Keratinocyte (primary cell): Measurements from ENCODE around the gene SPRR3. TPM values are rescaled to one million over a fixed set of nuclear protein-coding genes. Genes with fewer than 3 reads are reported as not detected.

Experiments used
- DNase-seq: peaks from one replicate; pipeline ENCODE4 v3.0.0-alpha.2; 2011; ENCODE audit warnings: low read depth, missing footprints, low spot score
- FAIRE-seq: peaks from 2 replicates; lab custom pipeline; 2011; peaks lifted over from hg19 to GRCh38; lab: Jason Lieb, UNC
- H2AFZ ChIP-seq: 2 replicates; pipeline ENCODE4 v1.6.0; 2012; ENCODE audit warnings: low read length, control low read depth, inconsistent platforms; ENCODE audit not compliant: control insufficient read depth
- H3K27ac ChIP-seq: 2 replicates; pipeline ENCODE4 v1.5.1; 2011; ENCODE audit warnings: low read length; ENCODE audit not compliant: control insufficient read depth, insufficient read depth
- H3K27me3 ChIP-seq: 3 replicates; pipeline ENCODE4 v1.6.0; 2011; ENCODE audit warnings: low read length; ENCODE audit not compliant: control insufficient read depth, insufficient read depth; ENCODE audit errors: extremely low read depth
- H3K36me3 ChIP-seq, 2 experiments: 2 replicates in 1 of 2; 3 replicates in 1 of 2; pipeline ENCODE4 v1.5.1; 2011; ENCODE audit warnings: low read length in 2 of 2, mild to moderate bottlenecking in 1 of 2; ENCODE audit not compliant: control insufficient read depth in 2 of 2, insufficient read depth in 2 of 2; ENCODE audit errors: extremely low read depth in 1 of 2
- H3K4me1 ChIP-seq: 3 replicates; pipeline ENCODE4 v1.5.1; 2011; ENCODE audit warnings: low read length; ENCODE audit not compliant: control insufficient read depth, insufficient read depth; ENCODE audit errors: extremely low read depth
- H3K4me2 ChIP-seq: 3 replicates; pipeline ENCODE4 v1.6.0; 2011; ENCODE audit warnings: low read depth, low read length; ENCODE audit not compliant: control insufficient read depth, insufficient read depth; ENCODE audit errors: extremely low read depth
- H3K4me3 ChIP-seq, 3 experiments: fragments of 200-600 bp in 1 of 3; sonication (generic) in 1 of 3; 2 replicates in 2 of 3; 3 replicates in 1 of 3; pipeline ENCODE4 v1.5.1; 2011 to 2016; ENCODE audit warnings: low read length in 3 of 3, mild to moderate bottlenecking in 3 of 3, control low read depth in 2 of 3, inconsistent platforms in 1 of 3, low read depth in 1 of 3, mixed read lengths in 1 of 3, mixed run types in 1 of 3, moderate library complexity in 1 of 3; ENCODE audit not compliant: control insufficient read depth in 2 of 3, insufficient read depth in 2 of 3; ENCODE audit errors: extremely low read depth in 1 of 3
- H3K79me2 ChIP-seq: 2 replicates; pipeline ENCODE4 v1.6.0; 2012; ENCODE audit warnings: low read length; ENCODE audit not compliant: control insufficient read depth, insufficient read depth
- H3K9ac ChIP-seq: 3 replicates; pipeline ENCODE4 v1.6.0; 2011; ENCODE audit warnings: low read length; ENCODE audit not compliant: control insufficient read depth, insufficient read depth; ENCODE audit errors: extremely low read depth
- H3K9me1 ChIP-seq: 3 replicates; pipeline ENCODE4 v1.6.0; 2011; ENCODE audit warnings: low read length; ENCODE audit not compliant: control insufficient read depth, insufficient read depth; ENCODE audit errors: extremely low read depth
- H3K9me3 ChIP-seq: 2 replicates; pipeline ENCODE4 v1.5.1; 2012; ENCODE audit warnings: low read depth, low read length; ENCODE audit not compliant: control insufficient read depth
- H4K20me1 ChIP-seq: 3 replicates; pipeline ENCODE4 v1.6.0; 2011; ENCODE audit warnings: low read length; ENCODE audit not compliant: control insufficient read depth, insufficient read depth; ENCODE audit errors: extremely low read depth
- CTCF ChIP-seq, 3 experiments: IDR thresholded peaks in 1 of 3; conservative IDR thresholded peaks in 1 of 3; optimal IDR thresholded peaks in 1 of 3; 2 replicates in 2 of 3; 3 replicates in 1 of 3; pipeline versions ENCODE3 to v1.5.1; 2011; ENCODE audit warnings: low read length in 3 of 3, mild to moderate bottlenecking in 3 of 3, moderate library complexity in 2 of 3, control low read depth in 1 of 3, inconsistent platforms in 1 of 3; ENCODE audit not compliant: insufficient read depth in 2 of 3; ENCODE audit errors: extremely low read depth in 1 of 3
- EZH2 ChIP-seq: IDR thresholded peaks from one replicate; pipeline ENCODE4 v1.6.1; 2012; ENCODE audit warnings: inconsistent platforms, mild to moderate bottlenecking, low read length, moderate library complexity
- dilution Hi-C: fragments of 300-500 bp; cut with MboI; formaldehyde crosslinking; loops from one replicate; pipeline ENCODE4 v1.7.0; 2020; ENCODE audit warnings: low sequenced_read_pairs; ENCODE audit not compliant: extremely low pct_ligation_motif_present
- polyA plus RNA-seq, 5 experiments: library from polyadenylated mRNA; depleted of rRNA in 3 of 5; stranded (reverse) in 3 of 5; stranded (forward) in 1 of 5; unstranded in 1 of 5; fragments of >200 nt; gene quantifications; 1 replicate in 1 of 5; 2 replicates in 3 of 5; 3 replicates in 1 of 5; pipeline versions ENCODE4 v1.2.1 to v1.2.3, GENCODE V29; 2011 to 2012; ENCODE audit warnings: missing spikeins in 2 of 5, low read depth in 1 of 5, low replicate concordance in 1 of 5

Gene SPRR3
- polyA plus RNA-seq, 1 donor (not counting 4 experiments of a cell fraction or from before 2014, with no cell fraction given) = 2.9 TPM

GRCh38 chr1:152968248-152968647 is 33.3 kb upstream of the SPRR3 start:
- no peak for TF ChIP-seq EZH2
- no peak for TF ChIP-seq CTCF (optimal IDR thresholded peaks at IDR 0.05 in 1 of 3, IDR thresholded peaks at IDR 0.05 in 1 of 3, conservative IDR thresholded peaks at IDR 0.05 in 1 of 3; ENCODE audit: extremely low read depth in 1 of 3, insufficient read depth in 2 of 3, low read length in 3 of 3)
- dilution Hi-C loops = no loop called here
- H3K9me3 ChIP-seq = no peaks in the 10 kb centered on the region
- no peaks in the 10 kb centered on the region for H3K27me3 ChIP-seq
- H3K36me3 ChIP-seq = no peaks in the 10 kb centered on the region
- no peak overlapping the region for H3K9ac ChIP-seq
- no peak overlapping the region for H3K4me2 ChIP-seq
- FAIRE-seq = no peak
- no peak overlapping the region for H3K4me3 ChIP-seq
- no peaks in the 10 kb centered on the region for H3K79me2 ChIP-seq
- no peaks in the 10 kb centered on the region for H4K20me1 ChIP-seq
- no peaks in the 10 kb centered on the region for H3K9me1 ChIP-seq
- no peak for DNase-seq
- H3K27ac ChIP-seq = no peak overlapping the region
- peaks cover 27% of the 10 kb centered on the region for H3K4me1 ChIP-seq
- H2AFZ ChIP-seq = no peak overlapping the region

GRCh38 chr1:152969036-152969435 is 32.5 kb upstream of the SPRR3 start:
- DNase-seq = no peak
- no peak overlapping the region for H3K4me2 ChIP-seq
- no peaks in the 10 kb centered on the region for H3K27me3 ChIP-seq
- no peaks in the 10 kb centered on the region for H3K36me3 ChIP-seq
- no peak overlapping the region for H2AFZ ChIP-seq
- dilution Hi-C loops = no loop called here
- no peak overlapping the region for H3K27ac ChIP-seq
- peaks cover 27% of the 10 kb centered on the region for H3K4me1 ChIP-seq
- no peaks in the 10 kb centered on the region for H4K20me1 ChIP-seq
- H3K4me3 ChIP-seq = no peak overlapping the region
- H3K79me2 ChIP-seq = no peaks in the 10 kb centered on the region
- TF ChIP-seq EZH2 = no peak
- H3K9ac ChIP-seq = no peak overlapping the region
- H3K9me1 ChIP-seq = no peaks in the 10 kb centered on the region
- H3K9me3 ChIP-seq = no peaks in the 10 kb centered on the region
- peak; percentile 58 for FAIRE-seq

- H4K20me1 ChIP-seq = no peaks in the 10 kb centered on the region
- DNase-seq = no peak
- TF ChIP-seq CTCF (optimal IDR thresholded peaks at IDR 0.05 in 1 of 3, IDR thresholded peaks at IDR 0.05 in 1 of 3, conservative IDR thresholded peaks at IDR 0.05 in 1 of 3; ENCODE audit: extremely low read depth in 1 of 3, insufficient read depth in 2 of 3, low read length in 3 of 3) (no peak), EZH2 (no peak)
- FAIRE-seq = no peak
- no peaks in the 10 kb centered on the region for H3K9me3 ChIP-seq
- H3K9ac ChIP-seq = no peak within 1 kb of the TSS
- dilution Hi-C loops = no loop called here
- no peak within 1 kb of the TSS for H3K4me3 ChIP-seq
- no peaks in the 10 kb centered on the region for H3K36me3 ChIP-seq
- H2AFZ ChIP-seq = no peak within 1 kb of the TSS
- H3K27ac ChIP-seq = no peak within 1 kb of the TSS
- H3K4me2 ChIP-seq = no peak within 1 kb of the TSS
- no peaks in the 10 kb centered on the region for H3K79me2 ChIP-seq
- H3K9me1 ChIP-seq = no peaks in the 10 kb centered on the region
- H3K27me3 ChIP-seq = no peaks in the 10 kb centered on the region
- H3K4me1 ChIP-seq = peaks cover 27% of the 10 kb centered on the region
Measured at GRCh38 chr1:152970495-152970894, 31.1 kb upstream of the SPRR3 start, which contains the start of gene SPRR4. TSS of gene SPRR4 (plus strand) at chr1:152970648. CDS start at chr1:152971891, 1,243 bp downstream.
